ENCODE measurements around the gene SPRY2. TPM values are rescaled to one million over a fixed set of nuclear protein-coding genes. Genes with fewer than 3 reads are reported as not detected.

Gene SPRY2
- total and polyA plus RNA-seq, 8 donors = 30.9 to 77.1 (median 54.3) TPM

DNA sequence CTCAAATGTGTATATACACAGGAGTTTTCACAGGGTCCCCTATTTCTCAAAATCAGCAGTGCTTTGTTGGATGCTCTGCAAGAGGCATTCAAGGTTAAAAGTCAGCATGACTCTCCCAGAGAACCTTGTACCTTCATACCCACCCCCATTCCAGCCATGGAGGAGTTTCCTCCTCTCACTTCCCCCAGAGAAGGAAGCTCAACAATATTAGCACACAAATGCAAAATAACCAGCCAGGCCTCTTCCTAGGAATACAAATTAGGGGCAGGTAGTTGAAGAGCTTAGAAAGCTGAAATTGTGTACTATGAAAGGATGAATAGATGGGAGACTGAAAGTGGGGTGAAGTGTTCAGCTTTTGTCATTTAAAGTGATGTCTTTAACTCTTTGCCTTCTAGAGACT is 43.8 kb downstream of the SPRY2 start:
- TF ChIP-seq CTCF (IDR thresholded peaks at IDR 0.05) = no peak
- intact Hi-C loops (cut with DNase I) = no loop called here
- Histone ChIP-seq H3K9me3 (no peaks in the 10 kb centered on the region), H3K27ac (no peak overlapping the region), H3K36me3 (no peaks in the 10 kb centered on the region), H3K27me3 (no peaks in the 10 kb centered on the region), H3K4me1 (peaks cover 0 to 4% of the 10 kb centered on the region in 2 donors), H3K4me3 (no peak overlapping the region)
- ATAC-seq = no peak
- DNase-seq = no peak

DNA sequence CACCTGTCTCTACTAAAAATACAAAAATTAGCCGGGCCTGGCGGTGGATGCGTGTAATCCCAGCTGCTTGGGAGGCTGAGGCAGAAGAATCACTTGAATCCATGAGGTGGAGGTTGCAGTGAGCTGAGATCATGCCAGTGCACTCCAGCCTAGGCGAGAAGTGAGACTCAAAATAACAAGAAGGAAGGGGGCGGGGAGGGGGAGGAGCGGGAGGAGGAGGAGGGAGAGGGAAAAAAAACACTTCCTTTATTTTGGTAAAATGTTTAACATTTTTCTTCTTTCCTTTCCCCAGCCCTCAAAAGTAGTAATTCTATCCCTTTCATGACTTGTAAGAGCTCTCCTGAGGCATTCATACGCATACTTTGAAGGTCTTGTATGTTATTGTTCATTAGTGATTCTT is 44.3 kb downstream of the SPRY2 start:
- ATAC-seq (no peak), DNase-seq (no peak)
- H3K9me3 ChIP-seq = no peaks in the 10 kb centered on the region
- no peak overlapping the region for H3K27ac ChIP-seq
- no peak overlapping the region for H3K4me3 ChIP-seq
- H3K27me3 ChIP-seq = no peaks in the 10 kb centered on the region
- H3K4me1 ChIP-seq = peaks cover 0 to 4% of the 10 kb centered on the region in 2 donors
- TF ChIP-seq CTCF (IDR thresholded peaks at IDR 0.05) = no peak
- intact Hi-C loops (cut with DNase I) = no loop called here
- no peaks in the 10 kb centered on the region for H3K36me3 ChIP-seq

DNA sequence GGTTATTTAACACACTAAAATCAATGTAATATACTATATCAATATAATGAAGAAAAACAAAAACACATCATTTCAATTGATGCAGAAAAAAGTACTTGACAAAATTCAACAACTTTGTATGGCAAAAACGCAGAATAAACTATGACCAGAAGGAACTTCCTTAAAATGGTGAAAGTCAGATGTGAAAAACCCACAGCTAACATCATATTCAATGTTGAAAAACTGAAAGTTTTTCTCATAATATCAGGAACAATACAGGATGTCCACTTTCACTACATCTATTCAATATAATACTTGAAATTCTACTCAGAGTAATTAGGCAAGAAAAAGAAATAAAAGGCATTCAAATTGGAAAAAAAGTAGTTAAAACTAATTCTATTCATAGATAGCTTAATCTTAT is 50.3 kb downstream of the SPRY2 start:
- intact Hi-C loops (cut with DNase I) = no loop called here
- Histone ChIP-seq H3K4me3 (no peak overlapping the region), H3K27me3 (no peaks in the 10 kb centered on the region), H3K4me1 (no peaks in the 10 kb centered on the region), H3K9me3 (no peaks in the 10 kb centered on the region), H3K27ac (no peak overlapping the region), H3K36me3 (no peaks in the 10 kb centered on the region)
- no peak for TF ChIP-seq CTCF (IDR thresholded peaks at IDR 0.05)
- no peak for DNase-seq
- ATAC-seq = no peak
